CD14-positive monocyte (primary cell): Measurements from ENCODE around the gene TCEANC2. TPM values are rescaled to one million over a fixed set of nuclear protein-coding genes. Genes with fewer than 3 reads are reported as not detected.

Source experiments
- DNase-seq, 3 donors: peaks; one replicate each; pipeline ENCODE4 v3.0.0-alpha.2; 2011 to 2022
- H2AFZ ChIP-seq: 2 replicates; pipeline ENCODE4 v1.6.0; 2012; ENCODE audit warnings: mild to moderate bottlenecking, low read depth, low read length, inconsistent platforms; ENCODE audit not compliant: insufficient read depth, poor library complexity, severe bottlenecking
- H3K27ac ChIP-seq, 2 donors: 1 replicate in 1 of 2; 2 replicates in 1 of 2; pipeline ENCODE4 v1.5.1; 2012 to 2013; ENCODE audit warnings: low read length in 2 of 2, control low read depth in 1 of 2, inconsistent platforms in 1 of 2, low read depth in 1 of 2, mild to moderate bottlenecking in 1 of 2
- H3K27me3 ChIP-seq, 2 donors: one replicate each; pipeline versions ENCODE4 v1.6.0 to v1.6.1; 2011 to 2013; ENCODE audit warnings: low read length in 2 of 2; ENCODE audit not compliant: control insufficient read depth in 2 of 2, insufficient read depth in 2 of 2
- H3K36me3 ChIP-seq, 2 donors: replicated peaks in 1 of 2; 1 replicate in 1 of 2; 2 replicates in 1 of 2; pipeline versions ENCODE4 v1.5.1 to v1.6.1; 2012 to 2013; ENCODE audit warnings: low read length in 2 of 2, control low read depth in 1 of 2, inconsistent platforms in 1 of 2, mild to moderate bottlenecking in 1 of 2; ENCODE audit not compliant: insufficient read depth in 2 of 2, control insufficient read depth in 1 of 2
- H3K4me1 ChIP-seq, 2 donors: 1 replicate in 1 of 2; 2 replicates in 1 of 2; pipeline versions ENCODE4 v1.5.1 to v1.6.1; 2012 to 2013; ENCODE audit warnings: low read length in 2 of 2, control low read depth in 1 of 2, inconsistent platforms in 1 of 2, mild to moderate bottlenecking in 1 of 2, moderate library complexity in 1 of 2; ENCODE audit not compliant: insufficient read depth in 2 of 2, control insufficient read depth in 1 of 2
- H3K4me2 ChIP-seq: replicated peaks from 2 replicates; pipeline ENCODE3; 2012; ENCODE audit warnings: low read length, moderate library complexity, mild to moderate bottlenecking; ENCODE audit not compliant: poor library complexity, severe bottlenecking; ENCODE audit errors: extremely low read depth
- H3K4me3 ChIP-seq, 3 experiments: fragments of 200-600 bp in 1 of 3; sonication (generic) in 1 of 3; replicated peaks in 1 of 3; 1 replicate in 2 of 3; 2 replicates in 1 of 3; pipeline ENCODE4 v1.5.1; 2011 to 2013; ENCODE audit warnings: low read length in 3 of 3, mild to moderate bottlenecking in 3 of 3, control low read depth in 2 of 3, low read depth in 2 of 3, inconsistent platforms in 1 of 3, moderate library complexity in 1 of 3
- H3K79me2 ChIP-seq: 2 replicates; pipeline ENCODE4 v1.6.0; 2012; ENCODE audit warnings: mild to moderate bottlenecking, control low read depth, inconsistent platforms, low read length, moderate library complexity; ENCODE audit not compliant: insufficient read depth
- H3K9ac ChIP-seq: 2 replicates; pipeline ENCODE4 v1.6.0; 2017; ENCODE audit warnings: low read length, mild to moderate bottlenecking; ENCODE audit not compliant: insufficient read depth, poor library complexity, severe bottlenecking
- H3K9me3 ChIP-seq, 2 donors: replicated peaks in 1 of 2; 1 replicate in 1 of 2; 2 replicates in 1 of 2; pipeline versions ENCODE4 v1.5.1 to v1.6.1; 2012 to 2013; ENCODE audit warnings: low read length in 2 of 2, control low read depth in 1 of 2; ENCODE audit not compliant: control insufficient read depth in 1 of 2, insufficient read depth in 1 of 2
- H4K20me1 ChIP-seq: 2 replicates; pipeline ENCODE4 v1.6.0; 2012; ENCODE audit warnings: mild to moderate bottlenecking, low read length, control low read depth, moderate library complexity; ENCODE audit not compliant: insufficient read depth
- H3K27ac Mint-ChIP-seq, 7 donors: one replicate each; pipeline ENCODE4 v1.8.0; 2020; ENCODE audit warnings: mild to moderate bottlenecking in 7 of 7, mixed read lengths in 7 of 7, moderate library complexity in 6 of 7, inconsistent platforms in 2 of 7
- H3K27me3 Mint-ChIP-seq, 3 donors: one replicate each; pipeline ENCODE4 v1.8.0; 2021 to 2022; ENCODE audit warnings: low read depth in 3 of 3, mild to moderate bottlenecking in 3 of 3, mixed read lengths in 3 of 3, moderate library complexity in 3 of 3, inconsistent platforms in 1 of 3
- H3K36me3 Mint-ChIP-seq, 2 donors: one replicate each; pipeline ENCODE4 v1.8.0; 2020; ENCODE audit warnings: mixed read lengths in 2 of 2, inconsistent platforms in 1 of 2, mild to moderate bottlenecking in 1 of 2
- H3K4me1 Mint-ChIP-seq: one replicate; pipeline ENCODE4 v1.8.0; 2020; ENCODE audit warnings: mild to moderate bottlenecking, mixed read lengths
- H3K4me3 Mint-ChIP-seq, 2 donors: one replicate each; pipeline ENCODE4 v1.8.0; 2020; ENCODE audit warnings: mild to moderate bottlenecking in 2 of 2, mixed read lengths in 2 of 2, moderate library complexity in 1 of 2
- H3K9me3 Mint-ChIP-seq, 7 donors: one replicate each; pipeline ENCODE4 v1.8.0; 2020 to 2022; ENCODE audit warnings: mixed read lengths in 7 of 7, mild to moderate bottlenecking in 6 of 7, moderate library complexity in 6 of 7, inconsistent platforms in 2 of 7
- CTCF ChIP-seq: fragments of 200-600 bp; IDR thresholded peaks from one replicate; pipeline ENCODE4 v1.8.0; 2022; ENCODE audit warnings: antibody characterized with exemption, mild to moderate bottlenecking
- WGBS: methylation state at CpG from one replicate; pipeline ENCODE4 v1.1.5; 2013; ENCODE audit warnings: missing lambda C conversion rate; ENCODE audit not compliant: insufficient coverage; 5-methylcytosine and 5-hydroxymethylcytosine counted together
- intact Hi-C, 2 donors: fragments of 100-400 bp; cut with micrococcal nuclease; formaldehyde crosslinking; loops; one replicate each; pipeline versions ENCODE4 v1.15.0 to v1.15.1; 2023
- polyA plus RNA-seq, 3 donors: library from polyadenylated mRNA; depleted of rRNA in 1 of 3; unstranded in 2 of 3; stranded (reverse) in 1 of 3; fragments of 300-500 nt in 2 of 3; fragments of >200 nt in 1 of 3; fragmentation: Illumina TruSeq in 2 of 3; gene quantifications; 1 replicate in 2 of 3; 2 replicates in 1 of 3; pipeline ENCODE4 v1.2.3, GENCODE V29; 2012 to 2021

TCEANC2 gene
- polyA plus RNA-seq, 3 donors: 3.0 to 6.7 (median 3.8) TPM

- no peak overlapping the region for H3K4me3 ChIP-seq
- H3K27ac Mint-ChIP-seq: no peak overlapping the region
- DNase-seq: no peak
- no peak overlapping the region for H3K27ac ChIP-seq
- peaks cover 32 to 50% of the 10 kb centered on the region in 2 donors for H3K36me3 Mint-ChIP-seq
- H3K4me1 Mint-ChIP-seq: no peaks in the 10 kb centered on the region
- H3K27me3 ChIP-seq: no peaks in the 10 kb centered on the region
- no peaks in the 10 kb centered on the region for H4K20me1 ChIP-seq
- H3K79me2 ChIP-seq: peaks cover 2% of the 10 kb centered on the region
- H3K36me3 ChIP-seq: peaks cover 8 to 23% of the 10 kb centered on the region in 2 donors
- no peak overlapping the region for H3K4me2 ChIP-seq
- H3K9me3 ChIP-seq: no peaks in the 10 kb centered on the region
- no peak overlapping the region for H2AFZ ChIP-seq
- H3K9ac ChIP-seq: no peak overlapping the region
- no peak overlapping the region for H3K4me3 Mint-ChIP-seq
- intact Hi-C loops: no loop called here
- no peaks in the 10 kb centered on the region for H3K27me3 Mint-ChIP-seq
- 100% methylated on average over 2 of the region's 5 CpGs for WGBS
- no peak for TF ChIP-seq CTCF
- no peaks in the 10 kb centered on the region for H3K9me3 Mint-ChIP-seq
- H3K4me1 ChIP-seq: no peaks in the 10 kb centered on the region
These were observed 10.9 kb downstream of the TCEANC2 start for GRCh38 chr1:54064299-54064698.

- Histone ChIP-seq H2AFZ (no peak overlapping the region), H3K79me2 (no peaks in the 10 kb centered on the region), H3K9ac (no peak overlapping the region), H3K9me3 (no peaks in the 10 kb centered on the region), H3K27ac (peak overlapping the region in 1 of 2 donors; percentile 0), H4K20me1 (no peaks in the 10 kb centered on the region), H3K36me3 (peaks cover 19 to 64% of the 10 kb centered on the region in 2 donors), H3K27me3 (no peaks in the 10 kb centered on the region), H3K4me3 (no peak overlapping the region), H3K4me1 (no peaks in the 10 kb centered on the region), H3K4me2 (no peak overlapping the region)
- Mint-ChIP-seq H3K4me1 (no peaks in the 10 kb centered on the region), H3K9me3 (no peaks in the 10 kb centered on the region), H3K27ac (peak overlapping the region in 2 of 7 donors; percentile 5 to 17), H3K27me3 (no peaks in the 10 kb centered on the region), H3K36me3 (peaks cover 25 to 55% of the 10 kb centered on the region in 2 donors), H3K4me3 (no peak overlapping the region)
- TF ChIP-seq CTCF: no peak
- WGBS: 89% methylated on average over 1 of the region's 1 CpG
- intact Hi-C loops: loop anchor here in 1 of 2 donors (5.0 kb wide), 1 partner anchor 418 kb away; no protein-coding TSS in a partner anchor
- no peak for DNase-seq
These were observed 16.4 kb downstream of the TCEANC2 start for GRCh38 chr1:54069791-54070170.
